Measurements from ENCODE around the gene LRRC26.

Gene LRRC26

DNA sequence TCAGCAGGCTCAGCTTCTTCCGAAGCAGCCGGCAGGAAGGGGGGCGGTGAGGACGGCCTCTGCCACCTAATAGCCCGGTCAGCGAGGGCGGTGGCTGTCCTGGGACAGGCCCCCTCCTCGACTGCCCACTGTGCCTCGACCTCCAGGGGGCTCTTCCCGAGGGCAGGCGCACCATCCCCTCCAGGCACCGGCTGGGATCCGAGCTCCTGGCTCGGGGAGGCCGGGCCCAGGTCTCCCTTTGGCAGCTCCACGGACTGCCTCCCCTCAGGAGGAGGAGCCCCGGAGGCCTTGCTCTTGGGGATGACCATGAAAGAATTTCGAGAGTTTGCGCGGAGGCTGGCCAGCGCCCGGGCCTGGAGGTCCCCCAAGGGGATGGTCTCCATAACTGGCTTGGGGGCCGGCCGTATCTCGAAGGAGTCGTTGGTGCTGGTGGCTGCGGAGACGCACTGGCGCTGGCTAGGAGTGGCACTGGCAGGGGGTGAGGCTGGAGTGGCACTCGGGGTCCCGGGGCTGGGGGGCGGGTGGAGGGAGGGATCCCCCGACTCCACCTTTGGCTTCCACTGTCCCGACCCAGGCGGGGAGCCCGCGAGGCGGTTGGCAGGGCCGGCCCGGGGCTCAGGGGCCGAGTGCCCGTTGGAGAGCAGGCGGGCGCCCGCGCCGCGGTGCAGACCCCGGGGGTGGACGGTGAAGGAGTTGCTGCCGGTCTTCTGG is 29.7 kb upstream of the LRRC26 start:
- H3K4me1 ChIP-seq (ENCODE audit: control insufficient read depth in 5 of 5, insufficient read depth in 5 of 5, low read length in 5 of 5) = peaks cover 7 to 64% (median 51%) of the 10 kb centered on the region in 5 donors
- peak overlapping the region in 2 of 5 donors; percentile 20 to 35 for H3K9ac ChIP-seq (ENCODE audit: low read length in 5 of 5)
- no peak overlapping the region for H3K27ac ChIP-seq (ENCODE audit: low read depth, low read length)
- H3K36me3 ChIP-seq (ENCODE audit: control insufficient read depth in 5 of 5, insufficient read depth in 5 of 5, low read length in 5 of 5) = no peaks in the 10 kb centered on the region
- no peaks in the 10 kb centered on the region for H3K27me3 ChIP-seq (ENCODE audit: control insufficient read depth in 5 of 5, insufficient read depth in 4 of 5, low read length in 5 of 5)
- H3K4me3 ChIP-seq (ENCODE audit: low read depth in 1 of 5, low read length in 5 of 5) = peak overlapping the region in 3 of 5 donors; percentile 39 to 60 (median 48)
- H3K9me3 ChIP-seq (ENCODE audit: control insufficient read depth in 5 of 5, low read length in 5 of 5) = no peaks in the 10 kb centered on the region

DNA sequence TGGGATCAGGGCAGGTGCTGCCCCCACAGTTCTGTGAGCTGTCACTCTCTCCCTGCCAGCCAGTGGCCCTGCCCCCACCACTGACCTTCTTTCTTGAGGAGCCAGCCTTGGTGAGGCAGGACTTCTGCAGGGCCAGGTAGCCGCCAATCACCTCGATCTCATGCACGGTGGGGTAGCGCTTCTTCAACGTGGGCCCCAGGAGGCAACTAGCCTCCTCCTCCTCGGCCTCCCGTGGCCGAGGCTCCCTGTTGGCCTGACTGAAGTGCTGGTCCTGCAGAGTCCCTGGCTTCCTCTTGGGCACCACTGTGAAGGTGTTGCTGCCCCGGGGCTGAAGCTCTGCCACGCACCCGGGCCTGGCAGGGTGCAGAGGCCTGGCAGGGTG is 29.0 kb upstream of the LRRC26 start:
- Histone ChIP-seq H3K27me3 (ENCODE audit: control insufficient read depth in 5 of 5, insufficient read depth in 4 of 5, low read length in 5 of 5) (no peaks in the 10 kb centered on the region), H3K9me3 (ENCODE audit: control insufficient read depth in 5 of 5, low read length in 5 of 5) (no peaks in the 10 kb centered on the region), H3K4me1 (ENCODE audit: control insufficient read depth in 5 of 5, insufficient read depth in 5 of 5, low read length in 5 of 5) (peaks cover under 1 to 57% (median 45%) of the 10 kb centered on the region in 5 donors), H3K36me3 (ENCODE audit: control insufficient read depth in 5 of 5, insufficient read depth in 5 of 5, low read length in 5 of 5) (no peaks in the 10 kb centered on the region), H3K27ac (ENCODE audit: low read depth, low read length) (no peak overlapping the region), H3K4me3 (ENCODE audit: low read depth in 1 of 5, low read length in 5 of 5) (peak overlapping the region in 1 of 5 donors; percentile 48), H3K9ac (ENCODE audit: low read length in 5 of 5) (peak overlapping the region in 2 of 5 donors; percentile 17 to 35)

DNA sequence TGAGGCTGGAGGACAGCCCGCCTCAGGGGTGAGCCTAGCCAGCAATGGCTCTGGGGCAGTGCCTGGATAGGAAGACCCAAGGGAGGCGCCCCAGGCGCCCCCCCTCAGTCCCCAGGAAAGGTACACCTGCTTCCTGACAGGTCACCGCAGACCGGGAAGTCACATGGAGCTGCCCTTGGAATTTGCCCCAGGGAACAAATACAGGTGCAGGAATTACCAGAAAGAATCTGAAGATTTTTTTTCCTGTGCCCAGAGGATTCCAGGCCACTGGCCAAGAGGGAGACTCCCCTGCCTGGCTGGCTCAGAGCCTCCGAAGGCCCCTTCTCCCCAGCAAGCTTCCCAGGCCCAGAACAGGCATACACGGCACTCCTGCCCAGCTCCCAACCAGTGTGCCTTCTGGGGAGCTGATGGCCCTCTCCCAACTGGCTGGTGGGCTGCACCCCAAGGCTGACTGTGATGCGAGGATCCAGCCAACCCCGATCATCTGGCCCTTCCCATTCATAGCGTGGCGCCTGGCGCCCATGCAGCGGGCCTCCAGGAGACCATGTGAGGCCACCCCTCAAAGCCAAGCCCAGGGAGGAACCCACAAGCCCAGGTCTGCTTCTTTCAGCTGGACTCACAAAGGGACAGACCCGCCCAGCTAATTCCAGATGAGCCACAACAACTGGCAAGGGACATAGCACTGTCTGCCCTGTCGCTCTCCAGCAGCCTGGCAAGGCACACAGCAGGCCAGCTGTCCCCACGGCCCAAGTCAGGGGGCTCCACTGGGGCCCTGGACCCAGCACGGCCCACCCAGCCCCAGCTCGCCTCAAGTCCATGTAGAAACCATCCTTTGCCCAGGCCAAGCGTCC is 28.4 kb upstream of the LRRC26 start:
- Histone ChIP-seq H3K27me3 (ENCODE audit: control insufficient read depth in 5 of 5, insufficient read depth in 4 of 5, low read length in 5 of 5) (no peaks in the 10 kb centered on the region), H3K36me3 (ENCODE audit: control insufficient read depth in 5 of 5, insufficient read depth in 5 of 5, low read length in 5 of 5) (no peaks in the 10 kb centered on the region), H3K27ac (ENCODE audit: low read depth, low read length) (no peak overlapping the region), H3K9me3 (ENCODE audit: control insufficient read depth in 5 of 5, low read length in 5 of 5) (no peaks in the 10 kb centered on the region), H3K4me3 (ENCODE audit: low read depth in 1 of 5, low read length in 5 of 5) (no peak overlapping the region), H3K4me1 (ENCODE audit: control insufficient read depth in 5 of 5, insufficient read depth in 5 of 5, low read length in 5 of 5) (peaks cover 0 to 52% (median 39%) of the 10 kb centered on the region in 5 donors), H3K9ac (ENCODE audit: low read length in 5 of 5) (peak overlapping the region in 2 of 5 donors; percentile 13 to 17)

DNA sequence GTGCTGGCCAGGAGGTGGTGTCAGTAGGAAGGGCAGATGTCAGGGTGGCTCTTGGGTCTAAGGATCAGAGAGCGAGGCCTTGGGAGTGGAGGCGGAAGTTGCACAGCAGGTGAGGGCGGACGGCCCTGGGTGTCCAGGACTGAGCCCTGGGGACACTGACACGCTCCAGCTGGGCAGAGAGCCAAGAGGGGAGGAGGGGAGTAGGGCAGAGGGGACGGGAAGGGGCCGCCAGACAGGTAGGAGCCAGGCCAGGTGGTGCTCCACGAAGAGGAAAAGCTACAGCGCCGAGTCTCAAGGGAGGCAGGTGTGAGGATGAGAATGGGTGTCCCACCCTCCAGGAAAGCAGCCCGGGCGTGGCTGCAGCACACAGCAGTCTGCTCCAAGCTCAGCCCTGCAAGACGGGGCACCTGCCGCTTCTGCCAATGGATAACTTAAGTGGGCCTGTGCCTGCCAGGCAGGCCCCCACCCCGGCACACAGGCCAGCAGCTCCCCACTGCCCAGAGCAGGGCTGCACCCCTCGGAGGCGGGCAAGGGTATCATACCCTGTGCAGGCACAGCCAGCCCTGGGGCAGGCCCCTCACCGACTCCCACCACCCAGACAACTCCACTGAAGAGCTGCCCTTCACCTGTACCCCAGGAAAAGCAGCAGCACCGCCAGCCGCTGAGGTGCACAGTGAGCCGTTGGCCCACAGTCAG is 25.8 kb upstream of the LRRC26 start:
- no peak overlapping the region for H3K4me3 ChIP-seq (ENCODE audit: low read depth in 1 of 5, low read length in 5 of 5)
- H3K4me1 ChIP-seq (ENCODE audit: control insufficient read depth in 5 of 5, insufficient read depth in 5 of 5, low read length in 5 of 5) = peaks cover 0 to 34% (median 21%) of the 10 kb centered on the region in 5 donors

DNA sequence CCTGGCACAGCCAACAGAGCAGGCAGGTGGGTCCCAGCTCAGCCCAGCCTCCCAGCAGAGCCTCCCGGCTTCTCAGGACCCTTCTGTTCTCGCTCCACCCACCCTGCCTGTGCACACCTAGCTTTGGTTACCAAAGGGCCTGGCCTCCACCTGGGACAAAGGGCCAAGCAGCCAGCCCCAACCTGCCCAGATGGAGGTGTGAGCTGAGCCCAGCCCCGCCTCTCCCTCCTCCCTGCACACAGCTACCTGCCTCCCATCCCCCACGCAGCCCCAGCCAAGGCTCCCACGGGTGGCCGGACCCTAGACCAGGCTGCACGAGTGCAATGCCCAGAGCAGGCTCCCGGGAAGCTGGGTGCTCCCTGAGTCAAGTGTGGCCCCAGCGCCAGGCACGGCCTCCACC is 25.1 kb upstream of the LRRC26 start:
- Histone ChIP-seq H3K9ac (ENCODE audit: low read length in 5 of 5) (no peak overlapping the region), H3K36me3 (ENCODE audit: control insufficient read depth in 5 of 5, insufficient read depth in 5 of 5, low read length in 5 of 5) (peaks cover 0 to 23% (median 22%) of the 10 kb centered on the region in 5 donors), H3K4me3 (ENCODE audit: low read depth in 1 of 5, low read length in 5 of 5) (no peak overlapping the region), H3K27me3 (ENCODE audit: control insufficient read depth in 5 of 5, insufficient read depth in 4 of 5, low read length in 5 of 5) (no peaks in the 10 kb centered on the region), H3K9me3 (ENCODE audit: control insufficient read depth in 5 of 5, low read length in 5 of 5) (no peaks in the 10 kb centered on the region), H3K4me1 (ENCODE audit: control insufficient read depth in 5 of 5, insufficient read depth in 5 of 5, low read length in 5 of 5) (peaks cover 0 to 38% (median 25%) of the 10 kb centered on the region in 5 donors), H3K27ac (ENCODE audit: low read depth, low read length) (no peak overlapping the region)

More for the DNA sequence above, 25.8 kb upstream of the LRRC26 start:
- H3K9ac ChIP-seq (ENCODE audit: low read length in 5 of 5) = peak overlapping the region in 1 of 5 donors; percentile 7
- H3K27me3 ChIP-seq (ENCODE audit: control insufficient read depth in 5 of 5, insufficient read depth in 4 of 5, low read length in 5 of 5) = no peaks in the 10 kb centered on the region
- no peak overlapping the region for H3K27ac ChIP-seq (ENCODE audit: low read depth, low read length)
- H3K36me3 ChIP-seq (ENCODE audit: control insufficient read depth in 5 of 5, insufficient read depth in 5 of 5, low read length in 5 of 5) = peaks cover 0 to 16% (median 15%) of the 10 kb centered on the region in 5 donors
- no peaks in the 10 kb centered on the region for H3K9me3 ChIP-seq (ENCODE audit: control insufficient read depth in 5 of 5, low read length in 5 of 5)

DNA sequence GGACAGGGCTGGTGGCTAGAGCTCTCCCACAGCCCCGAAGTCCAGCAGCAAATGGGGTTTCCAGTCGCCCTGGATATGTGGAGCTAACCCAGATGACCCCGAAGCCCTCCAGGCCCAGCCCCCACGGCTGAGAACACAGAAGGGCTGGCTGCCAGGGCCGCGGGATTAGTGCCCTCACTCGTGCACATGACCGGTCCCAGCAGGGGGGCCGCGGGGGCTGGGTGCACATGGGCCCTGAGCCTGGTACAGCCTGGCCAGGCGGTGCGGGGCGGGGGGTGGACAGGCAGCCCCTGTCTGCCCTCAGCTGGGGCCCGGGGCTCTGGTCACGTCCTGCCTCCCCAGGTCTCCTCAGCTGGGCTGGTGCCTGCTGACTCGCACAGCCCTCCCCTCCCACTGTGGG is 24.5 kb upstream of the LRRC26 start:
- no peak overlapping the region for H3K4me3 ChIP-seq (ENCODE audit: low read depth in 1 of 5, low read length in 5 of 5)
- no peak overlapping the region for H3K9ac ChIP-seq (ENCODE audit: low read length in 5 of 5)
- H3K4me1 ChIP-seq (ENCODE audit: control insufficient read depth in 5 of 5, insufficient read depth in 5 of 5, low read length in 5 of 5) = peaks cover 0 to 38% (median 25%) of the 10 kb centered on the region in 5 donors
- no peak overlapping the region for H3K27ac ChIP-seq (ENCODE audit: low read depth, low read length)
- no peaks in the 10 kb centered on the region for H3K27me3 ChIP-seq (ENCODE audit: control insufficient read depth in 5 of 5, insufficient read depth in 4 of 5, low read length in 5 of 5)
- H3K9me3 ChIP-seq (ENCODE audit: control insufficient read depth in 5 of 5, low read length in 5 of 5) = no peaks in the 10 kb centered on the region
- H3K36me3 ChIP-seq (ENCODE audit: control insufficient read depth in 5 of 5, insufficient read depth in 5 of 5, low read length in 5 of 5) = peaks cover 0 to 25% (median 25%) of the 10 kb centered on the region in 5 donors

DNA sequence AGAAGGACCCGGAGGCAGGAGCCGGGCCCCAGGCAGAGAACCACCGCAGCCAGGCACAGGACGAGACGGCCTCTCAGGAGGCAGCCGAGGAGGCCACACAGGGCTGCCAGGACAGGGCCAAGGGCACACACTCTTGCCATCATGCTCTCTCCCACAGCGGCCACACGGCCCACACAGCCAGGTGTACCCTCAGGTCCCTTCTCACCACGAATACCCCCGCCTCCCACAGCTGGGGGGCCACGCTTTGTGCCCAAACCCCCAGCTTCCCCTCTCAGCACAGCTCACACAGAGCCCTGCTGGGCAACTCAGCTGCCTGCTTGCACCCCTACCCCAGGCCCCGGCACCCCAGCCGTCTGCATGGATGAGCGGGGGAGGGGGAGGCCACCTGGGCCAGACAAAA is 23.9 kb upstream of the LRRC26 start:
- no peak overlapping the region for H3K27ac ChIP-seq (ENCODE audit: low read depth, low read length)
- H3K9ac ChIP-seq (ENCODE audit: low read length in 5 of 5) = no peak overlapping the region
- H3K36me3 ChIP-seq (ENCODE audit: control insufficient read depth in 5 of 5, insufficient read depth in 5 of 5, low read length in 5 of 5) = peaks cover 0 to 25% (median 25%) of the 10 kb centered on the region in 5 donors
- no peak overlapping the region for H3K4me3 ChIP-seq (ENCODE audit: low read depth in 1 of 5, low read length in 5 of 5)
- H3K4me1 ChIP-seq (ENCODE audit: control insufficient read depth in 5 of 5, insufficient read depth in 5 of 5, low read length in 5 of 5) = peaks cover 0 to 37% (median 24%) of the 10 kb centered on the region in 5 donors
- no peaks in the 10 kb centered on the region for H3K27me3 ChIP-seq (ENCODE audit: control insufficient read depth in 5 of 5, insufficient read depth in 4 of 5, low read length in 5 of 5)
- H3K9me3 ChIP-seq (ENCODE audit: control insufficient read depth in 5 of 5, low read length in 5 of 5) = no peaks in the 10 kb centered on the region

DNA sequence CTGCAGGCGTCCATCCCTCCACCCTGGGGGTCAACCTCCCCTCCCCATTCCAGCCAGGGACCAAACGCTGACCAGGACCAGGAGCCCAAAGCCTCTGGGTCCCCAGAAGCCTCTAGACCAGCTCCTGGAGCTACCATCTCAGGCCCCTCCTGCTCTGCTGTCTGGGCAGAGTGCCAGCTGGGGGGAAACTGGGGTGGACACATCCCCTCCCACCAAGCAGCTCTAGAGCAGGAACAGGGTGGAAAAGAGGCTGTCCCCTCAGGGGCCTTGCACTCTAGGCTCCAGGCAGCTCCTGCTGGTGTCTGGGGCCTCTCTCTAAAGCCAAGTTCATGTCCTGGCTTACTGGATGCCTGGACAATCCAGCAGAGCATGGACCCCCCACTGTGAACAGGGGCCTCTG is 23.0 kb upstream of the LRRC26 start:
- Histone ChIP-seq H3K4me3 (ENCODE audit: low read depth in 1 of 5, low read length in 5 of 5) (no peak overlapping the region), H3K4me1 (ENCODE audit: control insufficient read depth in 5 of 5, insufficient read depth in 5 of 5, low read length in 5 of 5) (peaks cover 0 to 33% (median 20%) of the 10 kb centered on the region in 5 donors), H3K27ac (ENCODE audit: low read depth, low read length) (no peak overlapping the region), H3K36me3 (ENCODE audit: control insufficient read depth in 5 of 5, insufficient read depth in 5 of 5, low read length in 5 of 5) (peaks cover 0 to 25% (median 25%) of the 10 kb centered on the region in 5 donors), H3K9me3 (ENCODE audit: control insufficient read depth in 5 of 5, low read length in 5 of 5) (no peaks in the 10 kb centered on the region), H3K9ac (ENCODE audit: low read length in 5 of 5) (no peak overlapping the region), H3K27me3 (ENCODE audit: control insufficient read depth in 5 of 5, insufficient read depth in 4 of 5, low read length in 5 of 5) (no peaks in the 10 kb centered on the region)

DNA sequence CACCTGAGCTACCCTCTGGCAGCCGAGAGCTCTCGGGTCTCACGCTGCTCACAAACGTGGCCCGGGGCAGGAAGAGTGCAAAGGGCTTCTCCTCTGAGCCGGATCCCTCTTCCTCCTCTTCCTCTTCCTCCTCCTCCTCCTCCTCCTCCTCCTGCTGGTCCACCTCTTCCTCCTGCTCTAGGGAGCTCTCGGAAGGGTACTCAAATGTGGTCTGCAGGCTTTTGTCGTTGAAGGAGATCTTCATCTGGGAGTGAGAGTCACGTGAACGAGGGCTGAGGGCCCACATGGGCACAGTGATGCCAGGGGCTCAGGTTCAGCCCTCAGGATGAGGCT is 22.6 kb upstream of the LRRC26 start:
- H3K4me3 ChIP-seq (ENCODE audit: low read depth in 1 of 5, low read length in 5 of 5) = no peak overlapping the region
- no peaks in the 10 kb centered on the region for H3K9me3 ChIP-seq (ENCODE audit: control insufficient read depth in 5 of 5, low read length in 5 of 5)
- no peak overlapping the region for H3K27ac ChIP-seq (ENCODE audit: low read depth, low read length)
- H3K27me3 ChIP-seq (ENCODE audit: control insufficient read depth in 5 of 5, insufficient read depth in 4 of 5, low read length in 5 of 5) = no peaks in the 10 kb centered on the region
- no peak overlapping the region for H3K9ac ChIP-seq (ENCODE audit: low read length in 5 of 5)
- peaks cover 0 to 25% (median 25%) of the 10 kb centered on the region in 5 donors for H3K36me3 ChIP-seq (ENCODE audit: control insufficient read depth in 5 of 5, insufficient read depth in 5 of 5, low read length in 5 of 5)
- H3K4me1 ChIP-seq (ENCODE audit: control insufficient read depth in 5 of 5, insufficient read depth in 5 of 5, low read length in 5 of 5) = peaks cover 4 to 33% (median 22%) of the 10 kb centered on the region in 5 donors
